HEK293 (cell line): Measurements from ENCODE around the gene ANKRD33.
A peak's percentile ranks its signal among the peaks of the same experiment; 100 is the strongest.

ENCODE experiments used
- CTCF ChIA-PET: fragments of 350-600 bp; formaldehyde crosslinking; extraction: SDS; loops from one replicate; lab custom pipeline; 2021; ENCODE audit warnings: antibody characterized with exemption; lab: Yijun Ruan, JAX
- POLR2A ChIA-PET: fragments of 300-600 bp; formaldehyde crosslinking; extraction: SDS; loops from one replicate; lab custom pipeline; 2020; ENCODE audit warnings: antibody characterized with exemption, inconsistent platforms; lab: Yijun Ruan, JAX
- H3K27ac ChIP-seq: fragments of 200-500 bp; sonication (Bioruptor generic); 2 replicates; pipeline ENCODE4 v1.5.1; 2014; ENCODE audit warnings: low read depth, low read length, control low read depth, inconsistent platforms; ENCODE audit errors: extremely low read depth
- H3K36me3 ChIP-seq, 2 experiments: fragments of 200-500 bp in 1 of 2; sonication (Bioruptor generic) in 1 of 2; 1 replicate in 1 of 2; 2 replicates in 1 of 2; pipeline ENCODE4 v1.5.1; 2014 to 2017; ENCODE audit warnings: inconsistent platforms in 2 of 2, low read length in 2 of 2; ENCODE audit not compliant: control insufficient read depth in 2 of 2, insufficient read depth in 1 of 2
- H3K4me1 ChIP-seq: fragments of 200-500 bp; sonication (Bioruptor generic); 2 replicates; pipeline ENCODE4 v1.5.1; 2014; ENCODE audit warnings: mild to moderate bottlenecking, low read length, inconsistent platforms; ENCODE audit not compliant: control insufficient read depth, insufficient read depth
- H3K4me3 ChIP-seq: 2 replicates; pipeline ENCODE4 v1.5.1; 2011; ENCODE audit warnings: low read depth, mild to moderate bottlenecking, control low read depth, low read length, moderate library complexity
- H3K9me3 ChIP-seq: fragments of 200-500 bp; sonication (Bioruptor generic); 2 replicates; pipeline ENCODE4 v1.5.1; 2014; ENCODE audit warnings: low read depth, low read length, inconsistent platforms; ENCODE audit not compliant: control insufficient read depth, insufficient read depth
- KLF1 ChIP-seq: fragments of 450-650 bp; formaldehyde crosslinking; IDR thresholded peaks from 2 replicates; pipeline ENCODE4 v1.5.1; 2016; ENCODE audit warnings: missing biosample characterization, missing genetic modification characterization
- SP2 ChIP-seq: fragments of 450-650 bp; formaldehyde crosslinking; IDR thresholded peaks from 2 replicates; pipeline ENCODE4 v1.5.1; 2016; ENCODE audit warnings: missing biosample characterization, missing genetic modification characterization
- SP3 ChIP-seq: fragments of 450-650 bp; formaldehyde crosslinking; IDR thresholded peaks from 2 replicates; pipeline ENCODE4 v1.5.1; 2016; ENCODE audit warnings: missing biosample characterization, missing genetic modification characterization
- SP7 ChIP-seq: fragments of 450-650 bp; formaldehyde crosslinking; IDR thresholded peaks from 2 replicates; pipeline ENCODE4 v1.5.1; 2016; ENCODE audit warnings: missing biosample characterization, missing genetic modification characterization
- ZBTB17 ChIP-seq: fragments of 450-650 bp; formaldehyde crosslinking; IDR thresholded peaks from 2 replicates; pipeline ENCODE4 v1.5.1; 2016; ENCODE audit warnings: missing biosample characterization, missing genetic modification characterization
- ZEB2 ChIP-seq: fragments of 450-650 bp; formaldehyde crosslinking; IDR thresholded peaks from 2 replicates; pipeline ENCODE4 v1.5.1; 2016; ENCODE audit warnings: missing biosample characterization, missing genetic modification characterization
- ZFP69B ChIP-seq: fragments of 450-650 bp; formaldehyde crosslinking; IDR thresholded peaks from 2 replicates; pipeline ENCODE4 v1.5.1; 2016; ENCODE audit warnings: missing biosample characterization, missing genetic modification characterization
- ZIC2 ChIP-seq: fragments of 450-650 bp; formaldehyde crosslinking; IDR thresholded peaks from 2 replicates; pipeline ENCODE4 v1.5.1; 2016; ENCODE audit warnings: missing biosample characterization, missing genetic modification characterization
- ZNF394 ChIP-seq: fragments of 450-650 bp; formaldehyde crosslinking; IDR thresholded peaks from 2 replicates; pipeline ENCODE4 v1.5.1; 2016; ENCODE audit warnings: missing biosample characterization, missing genetic modification characterization, mild to moderate bottlenecking, moderate library complexity, borderline replicate concordance
- TF ChIP-seq, protein P1 (sequence below): fragments of 450-650 bp; formaldehyde crosslinking; IDR thresholded peaks from 2 replicates; pipeline ENCODE4 v1.5.1; 2016; ENCODE audit warnings: missing biosample characterization, missing genetic modification characterization
- TF ChIP-seq, protein P2 (sequence below): fragments of 450-650 bp; formaldehyde crosslinking; IDR thresholded peaks from 2 replicates; pipeline ENCODE4 v1.5.1; 2017; ENCODE audit warnings: missing biosample characterization, missing genetic modification characterization
- TF ChIP-seq, protein P3 (sequence below): fragments of 450-650 bp; formaldehyde crosslinking; IDR thresholded peaks from 2 replicates; pipeline ENCODE4 v1.5.1; 2017; ENCODE audit warnings: missing biosample characterization, missing genetic modification characterization
- TF ChIP-seq, protein P4 (sequence below): fragments of 450-650 bp; formaldehyde crosslinking; IDR thresholded peaks from 2 replicates; pipeline ENCODE4 v1.5.1; 2017; ENCODE audit warnings: missing biosample characterization, missing genetic modification characterization
- TF ChIP-seq, protein P5 (sequence below): fragments of 450-650 bp; IDR thresholded peaks from 2 replicates; pipeline ENCODE4 v1.5.1; 2018; ENCODE audit warnings: missing biosample characterization, mild to moderate bottlenecking, missing genetic modification characterization
- TF ChIP-seq, protein P6 (sequence below): fragments of 450-650 bp; formaldehyde crosslinking; IDR thresholded peaks from 2 replicates; pipeline ENCODE4 v1.5.1; 2016; ENCODE audit warnings: missing biosample characterization, missing genetic modification characterization, borderline replicate concordance
- TF ChIP-seq, protein P7 (sequence below): fragments of 450-650 bp; formaldehyde crosslinking; IDR thresholded peaks from 2 replicates; pipeline ENCODE4 v1.5.1; 2016; ENCODE audit warnings: missing biosample characterization, missing genetic modification characterization

Gene ANKRD33

DNA sequence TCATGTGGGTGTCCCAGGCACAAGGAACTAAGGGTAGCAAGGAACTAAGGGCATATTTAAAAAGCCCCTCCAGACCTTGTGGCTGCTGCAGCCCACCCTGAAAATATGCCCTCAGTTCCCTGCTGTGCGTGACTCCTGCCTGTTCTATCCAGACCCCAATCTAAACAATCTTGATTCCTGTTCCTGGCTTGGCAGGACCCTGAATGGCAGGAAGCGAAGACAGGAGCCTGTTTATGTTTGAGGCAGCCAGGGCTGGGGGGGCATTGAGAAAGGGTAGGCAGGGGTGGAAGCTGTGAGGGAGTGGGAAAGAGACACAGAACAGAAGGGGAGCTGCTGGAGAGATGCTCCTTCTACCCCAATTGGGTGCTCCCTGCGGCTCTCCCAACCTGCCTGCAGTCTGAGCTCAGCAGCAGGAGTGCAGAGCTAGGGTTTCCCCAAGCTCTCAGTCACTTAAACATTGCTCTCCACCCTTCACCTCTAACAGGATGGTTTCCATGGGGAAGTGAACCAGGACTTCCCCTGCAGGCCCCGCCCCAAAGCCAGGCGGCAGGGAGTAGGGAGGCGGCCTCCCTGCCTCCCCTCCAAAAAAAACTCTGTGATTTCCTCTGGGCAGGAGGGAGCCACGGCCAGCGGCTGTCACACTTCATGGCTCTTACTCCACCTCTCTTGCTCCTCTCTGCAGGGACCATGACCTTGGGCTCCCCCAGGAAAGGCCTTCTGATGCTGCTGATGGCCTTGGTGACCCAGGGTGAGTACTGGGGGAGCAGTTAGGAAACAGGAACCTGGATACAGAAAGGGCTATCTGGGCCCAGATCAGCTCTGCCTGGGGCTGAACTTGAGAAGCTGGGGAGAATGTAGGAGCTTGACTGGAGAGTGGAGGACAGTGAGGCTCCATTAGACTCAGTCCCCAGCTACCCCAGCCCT, 24.1 kb downstream of the ANKRD33 start:
- no peaks in the 10 kb centered on the region for H3K9me3 ChIP-seq
- no peak overlapping the region for H3K27ac ChIP-seq
- ChIA-PET POLR2A (interaction anchor here (0.5 kb wide), 1 partner anchor 13 kb away, joined by 3 read pairs; no protein-coding TSS in a partner anchor), CTCF (interaction anchor here (0.5 to 3.3 kb wide), 15 partner anchors 9 to 114 kb away, joined by 3 to 40 read pairs (median 4); partner anchors contain the start of gene ANKRD33)
- H3K4me3 ChIP-seq = no peak overlapping the region; the same call in 1 of the 2 replicates
- no peaks in the 10 kb centered on the region for H3K4me1 ChIP-seq
- peaks cover 0 to 10% of the 10 kb centered on the region in 2 experiments; a peak in 1 of 3 replicates for H3K36me3 ChIP-seq
- TF ChIP-seq ZIC2 (tag by site-specific recombination) = peak; percentile 36; the same call in 1 of the 2 replicates
- TF ChIP-seq, protein P1, sequence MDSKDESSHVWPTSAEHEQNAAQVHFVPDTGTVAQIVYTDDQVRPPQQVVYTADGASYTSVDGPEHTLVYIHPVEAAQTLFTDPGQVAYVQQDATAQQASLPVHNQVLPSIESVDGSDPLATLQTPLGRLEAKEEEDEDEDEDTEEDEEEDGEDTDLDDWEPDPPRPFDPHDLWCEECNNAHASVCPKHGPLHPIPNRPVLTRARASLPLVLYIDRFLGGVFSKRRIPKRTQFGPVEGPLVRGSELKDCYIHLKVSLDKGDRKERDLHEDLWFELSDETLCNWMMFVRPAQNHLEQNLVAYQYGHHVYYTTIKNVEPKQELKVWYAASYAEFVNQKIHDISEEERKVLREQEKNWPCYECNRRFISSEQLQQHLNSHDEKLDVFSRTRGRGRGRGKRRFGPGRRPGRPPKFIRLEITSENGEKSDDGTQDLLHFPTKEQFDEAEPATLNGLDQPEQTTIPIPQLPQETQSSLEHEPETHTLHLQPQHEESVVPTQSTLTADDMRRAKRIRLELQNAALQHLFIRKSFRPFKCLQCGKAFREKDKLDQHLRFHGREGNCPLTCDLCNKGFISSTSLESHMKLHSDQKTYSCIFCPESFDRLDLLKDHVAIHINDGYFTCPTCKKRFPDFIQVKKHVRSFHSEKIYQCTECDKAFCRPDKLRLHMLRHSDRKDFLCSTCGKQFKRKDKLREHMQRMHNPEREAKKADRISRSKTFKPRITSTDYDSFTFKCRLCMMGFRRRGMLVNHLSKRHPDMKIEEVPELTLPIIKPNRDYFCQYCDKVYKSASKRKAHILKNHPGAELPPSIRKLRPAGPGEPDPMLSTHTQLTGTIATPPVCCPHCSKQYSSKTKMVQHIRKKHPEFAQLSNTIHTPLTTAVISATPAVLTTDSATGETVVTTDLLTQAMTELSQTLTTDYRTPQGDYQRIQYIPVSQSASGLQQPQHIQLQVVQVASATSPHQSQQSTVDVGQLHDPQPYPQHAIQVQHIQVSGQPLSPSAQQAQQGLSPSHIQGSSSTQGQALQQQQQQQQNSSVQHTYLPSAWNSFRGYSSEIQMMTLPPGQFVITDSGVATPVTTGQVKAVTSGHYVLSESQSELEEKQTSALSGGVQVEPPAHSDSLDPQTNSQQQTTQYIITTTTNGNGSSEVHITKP (tag by site-specific recombination) = peak; percentile 87
- TF ChIP-seq KLF1 (tag by site-specific recombination) = peak; percentile 45
- TF ChIP-seq, protein P2, sequence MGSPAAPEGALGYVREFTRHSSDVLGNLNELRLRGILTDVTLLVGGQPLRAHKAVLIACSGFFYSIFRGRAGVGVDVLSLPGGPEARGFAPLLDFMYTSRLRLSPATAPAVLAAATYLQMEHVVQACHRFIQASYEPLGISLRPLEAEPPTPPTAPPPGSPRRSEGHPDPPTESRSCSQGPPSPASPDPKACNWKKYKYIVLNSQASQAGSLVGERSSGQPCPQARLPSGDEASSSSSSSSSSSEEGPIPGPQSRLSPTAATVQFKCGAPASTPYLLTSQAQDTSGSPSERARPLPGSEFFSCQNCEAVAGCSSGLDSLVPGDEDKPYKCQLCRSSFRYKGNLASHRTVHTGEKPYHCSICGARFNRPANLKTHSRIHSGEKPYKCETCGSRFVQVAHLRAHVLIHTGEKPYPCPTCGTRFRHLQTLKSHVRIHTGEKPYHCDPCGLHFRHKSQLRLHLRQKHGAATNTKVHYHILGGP = no peak
- TF ChIP-seq SP7 (tag by site-specific recombination) = no peak
- TF ChIP-seq, protein P3, sequence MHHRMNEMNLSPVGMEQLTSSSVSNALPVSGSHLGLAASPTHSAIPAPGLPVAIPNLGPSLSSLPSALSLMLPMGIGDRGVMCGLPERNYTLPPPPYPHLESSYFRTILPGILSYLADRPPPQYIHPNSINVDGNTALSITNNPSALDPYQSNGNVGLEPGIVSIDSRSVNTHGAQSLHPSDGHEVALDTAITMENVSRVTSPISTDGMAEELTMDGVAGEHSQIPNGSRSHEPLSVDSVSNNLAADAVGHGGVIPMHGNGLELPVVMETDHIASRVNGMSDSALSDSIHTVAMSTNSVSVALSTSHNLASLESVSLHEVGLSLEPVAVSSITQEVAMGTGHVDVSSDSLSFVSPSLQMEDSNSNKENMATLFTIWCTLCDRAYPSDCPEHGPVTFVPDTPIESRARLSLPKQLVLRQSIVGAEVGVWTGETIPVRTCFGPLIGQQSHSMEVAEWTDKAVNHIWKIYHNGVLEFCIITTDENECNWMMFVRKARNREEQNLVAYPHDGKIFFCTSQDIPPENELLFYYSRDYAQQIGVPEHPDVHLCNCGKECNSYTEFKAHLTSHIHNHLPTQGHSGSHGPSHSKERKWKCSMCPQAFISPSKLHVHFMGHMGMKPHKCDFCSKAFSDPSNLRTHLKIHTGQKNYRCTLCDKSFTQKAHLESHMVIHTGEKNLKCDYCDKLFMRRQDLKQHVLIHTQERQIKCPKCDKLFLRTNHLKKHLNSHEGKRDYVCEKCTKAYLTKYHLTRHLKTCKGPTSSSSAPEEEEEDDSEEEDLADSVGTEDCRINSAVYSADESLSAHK (tag by site-specific recombination) = no peak
- TF ChIP-seq, protein P4, sequence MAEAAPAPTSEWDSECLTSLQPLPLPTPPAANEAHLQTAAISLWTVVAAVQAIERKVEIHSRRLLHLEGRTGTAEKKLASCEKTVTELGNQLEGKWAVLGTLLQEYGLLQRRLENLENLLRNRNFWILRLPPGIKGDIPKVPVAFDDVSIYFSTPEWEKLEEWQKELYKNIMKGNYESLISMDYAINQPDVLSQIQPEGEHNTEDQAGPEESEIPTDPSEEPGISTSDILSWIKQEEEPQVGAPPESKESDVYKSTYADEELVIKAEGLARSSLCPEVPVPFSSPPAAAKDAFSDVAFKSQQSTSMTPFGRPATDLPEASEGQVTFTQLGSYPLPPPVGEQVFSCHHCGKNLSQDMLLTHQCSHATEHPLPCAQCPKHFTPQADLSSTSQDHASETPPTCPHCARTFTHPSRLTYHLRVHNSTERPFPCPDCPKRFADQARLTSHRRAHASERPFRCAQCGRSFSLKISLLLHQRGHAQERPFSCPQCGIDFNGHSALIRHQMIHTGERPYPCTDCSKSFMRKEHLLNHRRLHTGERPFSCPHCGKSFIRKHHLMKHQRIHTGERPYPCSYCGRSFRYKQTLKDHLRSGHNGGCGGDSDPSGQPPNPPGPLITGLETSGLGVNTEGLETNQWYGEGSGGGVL (tag by site-specific recombination) = peak; percentile 50; the same call in 1 of the 2 replicates
- TF ChIP-seq SP3 (tag by site-specific recombination) = peak; percentile 38
- TF ChIP-seq, protein P5, sequence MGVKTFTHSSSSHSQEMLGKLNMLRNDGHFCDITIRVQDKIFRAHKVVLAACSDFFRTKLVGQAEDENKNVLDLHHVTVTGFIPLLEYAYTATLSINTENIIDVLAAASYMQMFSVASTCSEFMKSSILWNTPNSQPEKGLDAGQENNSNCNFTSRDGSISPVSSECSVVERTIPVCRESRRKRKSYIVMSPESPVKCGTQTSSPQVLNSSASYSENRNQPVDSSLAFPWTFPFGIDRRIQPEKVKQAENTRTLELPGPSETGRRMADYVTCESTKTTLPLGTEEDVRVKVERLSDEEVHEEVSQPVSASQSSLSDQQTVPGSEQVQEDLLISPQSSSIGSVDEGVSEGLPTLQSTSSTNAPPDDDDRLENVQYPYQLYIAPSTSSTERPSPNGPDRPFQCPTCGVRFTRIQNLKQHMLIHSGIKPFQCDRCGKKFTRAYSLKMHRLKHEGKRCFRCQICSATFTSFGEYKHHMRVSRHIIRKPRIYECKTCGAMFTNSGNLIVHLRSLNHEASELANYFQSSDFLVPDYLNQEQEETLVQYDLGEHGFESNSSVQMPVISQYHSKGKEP = 0 out of 2 replicates have a peak, but pooled peaks have one; percentile 2
- TF ChIP-seq ZNF394 (tag by site-specific recombination) = peak; percentile 47; the same call in 1 of the 2 replicates
- TF ChIP-seq, protein P6, sequence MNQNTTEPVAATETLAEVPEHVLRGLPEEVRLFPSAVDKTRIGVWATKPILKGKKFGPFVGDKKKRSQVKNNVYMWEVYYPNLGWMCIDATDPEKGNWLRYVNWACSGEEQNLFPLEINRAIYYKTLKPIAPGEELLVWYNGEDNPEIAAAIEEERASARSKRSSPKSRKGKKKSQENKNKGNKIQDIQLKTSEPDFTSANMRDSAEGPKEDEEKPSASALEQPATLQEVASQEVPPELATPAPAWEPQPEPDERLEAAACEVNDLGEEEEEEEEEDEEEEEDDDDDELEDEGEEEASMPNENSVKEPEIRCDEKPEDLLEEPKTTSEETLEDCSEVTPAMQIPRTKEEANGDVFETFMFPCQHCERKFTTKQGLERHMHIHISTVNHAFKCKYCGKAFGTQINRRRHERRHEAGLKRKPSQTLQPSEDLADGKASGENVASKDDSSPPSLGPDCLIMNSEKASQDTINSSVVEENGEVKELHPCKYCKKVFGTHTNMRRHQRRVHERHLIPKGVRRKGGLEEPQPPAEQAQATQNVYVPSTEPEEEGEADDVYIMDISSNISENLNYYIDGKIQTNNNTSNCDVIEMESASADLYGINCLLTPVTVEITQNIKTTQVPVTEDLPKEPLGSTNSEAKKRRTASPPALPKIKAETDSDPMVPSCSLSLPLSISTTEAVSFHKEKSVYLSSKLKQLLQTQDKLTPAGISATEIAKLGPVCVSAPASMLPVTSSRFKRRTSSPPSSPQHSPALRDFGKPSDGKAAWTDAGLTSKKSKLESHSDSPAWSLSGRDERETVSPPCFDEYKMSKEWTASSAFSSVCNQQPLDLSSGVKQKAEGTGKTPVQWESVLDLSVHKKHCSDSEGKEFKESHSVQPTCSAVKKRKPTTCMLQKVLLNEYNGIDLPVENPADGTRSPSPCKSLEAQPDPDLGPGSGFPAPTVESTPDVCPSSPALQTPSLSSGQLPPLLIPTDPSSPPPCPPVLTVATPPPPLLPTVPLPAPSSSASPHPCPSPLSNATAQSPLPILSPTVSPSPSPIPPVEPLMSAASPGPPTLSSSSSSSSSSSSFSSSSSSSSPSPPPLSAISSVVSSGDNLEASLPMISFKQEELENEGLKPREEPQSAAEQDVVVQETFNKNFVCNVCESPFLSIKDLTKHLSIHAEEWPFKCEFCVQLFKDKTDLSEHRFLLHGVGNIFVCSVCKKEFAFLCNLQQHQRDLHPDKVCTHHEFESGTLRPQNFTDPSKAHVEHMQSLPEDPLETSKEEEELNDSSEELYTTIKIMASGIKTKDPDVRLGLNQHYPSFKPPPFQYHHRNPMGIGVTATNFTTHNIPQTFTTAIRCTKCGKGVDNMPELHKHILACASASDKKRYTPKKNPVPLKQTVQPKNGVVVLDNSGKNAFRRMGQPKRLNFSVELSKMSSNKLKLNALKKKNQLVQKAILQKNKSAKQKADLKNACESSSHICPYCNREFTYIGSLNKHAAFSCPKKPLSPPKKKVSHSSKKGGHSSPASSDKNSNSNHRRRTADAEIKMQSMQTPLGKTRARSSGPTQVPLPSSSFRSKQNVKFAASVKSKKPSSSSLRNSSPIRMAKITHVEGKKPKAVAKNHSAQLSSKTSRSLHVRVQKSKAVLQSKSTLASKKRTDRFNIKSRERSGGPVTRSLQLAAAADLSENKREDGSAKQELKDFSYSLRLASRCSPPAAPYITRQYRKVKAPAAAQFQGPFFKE (tag by site-specific recombination) = no peak
- 0 out of 2 replicates have a peak, but pooled peaks have one; percentile 20 for TF ChIP-seq SP2 (tag by site-specific recombination)
- TF ChIP-seq ZBTB17 (tag by site-specific recombination) = peak; percentile 87
- TF ChIP-seq ZEB2 = no peak
- TF ChIP-seq ZFP69B (tag by site-specific recombination) = no peak
- TF ChIP-seq, protein P7, sequence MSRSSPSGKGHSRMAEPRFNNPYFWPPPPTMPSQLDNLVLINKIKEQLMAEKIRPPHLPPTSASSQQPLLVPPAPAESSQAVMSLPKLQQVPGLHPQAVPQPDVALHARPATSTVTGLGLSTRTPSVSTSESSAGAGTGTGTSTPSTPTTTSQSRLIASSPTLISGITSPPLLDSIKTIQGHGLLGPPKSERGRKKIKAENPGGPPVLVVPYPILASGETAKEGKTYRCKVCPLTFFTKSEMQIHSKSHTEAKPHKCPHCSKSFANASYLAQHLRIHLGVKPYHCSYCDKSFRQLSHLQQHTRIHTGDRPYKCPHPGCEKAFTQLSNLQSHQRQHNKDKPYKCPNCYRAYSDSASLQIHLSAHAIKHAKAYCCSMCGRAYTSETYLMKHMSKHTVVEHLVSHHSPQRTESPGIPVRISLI (tag by site-specific recombination) = peak; percentile 88
